Cardiac fibroblast (primary cell): ENCODE results near the gene HMGXB4.

ENCODE experiments used
- DNase-seq, 2 donors: peaks; one replicate each; pipeline versions ENCODE4 v3.0.0 to v3.0.0-alpha.2; 2010; ENCODE audit warnings: low read depth in 2 of 2
- H3K4me3 ChIP-seq, 2 donors: replicated peaks in 1 of 2; 1 replicate in 1 of 2; 2 replicates in 1 of 2; pipeline ENCODE4 v1.5.1; 2011; ENCODE audit warnings: low read depth in 2 of 2, low read length in 2 of 2, mild to moderate bottlenecking in 2 of 2, moderate library complexity in 1 of 2
- TF ChIP-seq, protein P1 (sequence below): IDR thresholded peaks from one replicate; pipeline ENCODE4 v1.5.1; 2011; ENCODE audit warnings: low read depth, mild to moderate bottlenecking, low read length, inconsistent platforms

HMGXB4 gene

DNA sequence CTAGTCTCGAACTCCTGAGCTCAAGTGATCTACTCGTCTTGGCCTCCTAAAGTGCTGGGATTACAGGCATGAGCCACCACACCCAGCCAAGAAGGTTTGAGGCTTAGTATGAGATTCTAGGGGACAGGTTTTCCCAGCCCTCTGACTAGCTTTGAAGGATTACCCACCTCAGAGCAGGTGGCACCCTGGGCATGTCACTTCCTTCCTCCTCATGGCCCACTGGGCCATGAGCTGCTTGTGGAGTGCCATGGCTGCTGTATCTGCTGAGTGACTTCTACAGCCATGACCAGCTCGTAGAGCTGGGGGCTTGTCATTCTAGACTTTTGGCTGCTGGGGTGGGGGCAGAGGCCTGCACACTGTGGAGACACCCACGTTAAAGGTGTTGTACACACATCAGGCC is 67.5 kb downstream of the HMGXB4 start:
- TF ChIP-seq, protein P1, sequence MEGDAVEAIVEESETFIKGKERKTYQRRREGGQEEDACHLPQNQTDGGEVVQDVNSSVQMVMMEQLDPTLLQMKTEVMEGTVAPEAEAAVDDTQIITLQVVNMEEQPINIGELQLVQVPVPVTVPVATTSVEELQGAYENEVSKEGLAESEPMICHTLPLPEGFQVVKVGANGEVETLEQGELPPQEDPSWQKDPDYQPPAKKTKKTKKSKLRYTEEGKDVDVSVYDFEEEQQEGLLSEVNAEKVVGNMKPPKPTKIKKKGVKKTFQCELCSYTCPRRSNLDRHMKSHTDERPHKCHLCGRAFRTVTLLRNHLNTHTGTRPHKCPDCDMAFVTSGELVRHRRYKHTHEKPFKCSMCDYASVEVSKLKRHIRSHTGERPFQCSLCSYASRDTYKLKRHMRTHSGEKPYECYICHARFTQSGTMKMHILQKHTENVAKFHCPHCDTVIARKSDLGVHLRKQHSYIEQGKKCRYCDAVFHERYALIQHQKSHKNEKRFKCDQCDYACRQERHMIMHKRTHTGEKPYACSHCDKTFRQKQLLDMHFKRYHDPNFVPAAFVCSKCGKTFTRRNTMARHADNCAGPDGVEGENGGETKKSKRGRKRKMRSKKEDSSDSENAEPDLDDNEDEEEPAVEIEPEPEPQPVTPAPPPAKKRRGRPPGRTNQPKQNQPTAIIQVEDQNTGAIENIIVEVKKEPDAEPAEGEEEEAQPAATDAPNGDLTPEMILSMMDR = no peak
- no peak overlapping the region for H3K4me3 ChIP-seq
- no peak for DNase-seq

DNA sequence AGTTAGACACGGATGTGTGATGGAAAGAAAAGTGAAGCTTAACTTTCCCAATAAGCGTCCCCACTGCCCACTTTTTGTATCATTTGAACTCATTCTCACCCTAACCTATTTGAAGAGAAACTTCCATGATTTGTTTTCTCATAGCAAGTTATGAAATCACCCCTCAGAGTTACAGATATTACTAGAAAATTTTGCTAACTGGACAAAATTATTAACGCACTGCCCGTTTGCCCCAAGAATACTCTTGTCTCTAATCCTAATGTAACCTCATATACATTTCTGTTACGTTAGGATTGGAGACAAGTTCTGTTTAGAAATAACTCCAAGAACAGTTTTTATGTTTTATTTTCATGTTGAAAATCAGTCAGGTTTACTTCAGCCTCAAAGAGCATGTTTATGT is 67.9 kb downstream of the HMGXB4 start:
- TF ChIP-seq, protein P1 = no peak
- H3K4me3 ChIP-seq = no peak overlapping the region
- no peak for DNase-seq

DNA sequence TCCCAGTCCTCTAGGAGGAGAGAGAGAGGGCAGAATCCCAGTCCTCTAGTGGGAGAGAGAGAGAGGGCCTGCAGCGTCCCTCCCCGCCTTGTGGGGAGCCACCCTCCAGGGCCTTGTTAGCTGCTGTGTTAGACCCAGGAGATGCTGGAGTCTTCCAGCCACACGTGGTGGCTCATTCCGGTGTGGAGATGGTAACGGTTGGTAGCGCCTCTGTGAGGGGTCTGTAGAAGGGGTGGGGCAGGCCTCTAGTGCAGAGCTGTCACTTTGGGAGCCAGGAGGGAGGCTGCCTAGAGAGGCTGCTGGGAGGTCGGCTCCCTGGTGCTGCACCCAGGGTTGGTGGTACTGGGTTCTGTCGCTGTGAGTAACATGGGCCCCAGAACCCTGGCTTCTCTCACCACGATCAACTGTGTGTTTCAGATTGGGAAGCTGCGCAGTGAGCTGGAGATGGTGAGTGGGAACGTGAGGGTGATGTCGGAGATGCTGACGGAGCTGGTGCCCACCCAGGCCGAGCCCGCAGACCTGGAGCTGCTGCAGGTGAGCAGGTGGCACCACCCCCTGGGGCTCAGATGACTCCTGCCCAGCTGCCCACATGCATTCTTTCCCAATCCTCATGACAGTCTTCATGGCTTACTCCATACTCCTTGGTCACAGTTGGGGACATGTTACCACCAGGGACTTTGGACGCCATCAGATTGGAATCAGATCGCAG is 69.7 kb downstream of the HMGXB4 start:
- no peak overlapping the region for H3K4me3 ChIP-seq
- TF ChIP-seq, protein P1 = no peak
- no peak for DNase-seq

DNA sequence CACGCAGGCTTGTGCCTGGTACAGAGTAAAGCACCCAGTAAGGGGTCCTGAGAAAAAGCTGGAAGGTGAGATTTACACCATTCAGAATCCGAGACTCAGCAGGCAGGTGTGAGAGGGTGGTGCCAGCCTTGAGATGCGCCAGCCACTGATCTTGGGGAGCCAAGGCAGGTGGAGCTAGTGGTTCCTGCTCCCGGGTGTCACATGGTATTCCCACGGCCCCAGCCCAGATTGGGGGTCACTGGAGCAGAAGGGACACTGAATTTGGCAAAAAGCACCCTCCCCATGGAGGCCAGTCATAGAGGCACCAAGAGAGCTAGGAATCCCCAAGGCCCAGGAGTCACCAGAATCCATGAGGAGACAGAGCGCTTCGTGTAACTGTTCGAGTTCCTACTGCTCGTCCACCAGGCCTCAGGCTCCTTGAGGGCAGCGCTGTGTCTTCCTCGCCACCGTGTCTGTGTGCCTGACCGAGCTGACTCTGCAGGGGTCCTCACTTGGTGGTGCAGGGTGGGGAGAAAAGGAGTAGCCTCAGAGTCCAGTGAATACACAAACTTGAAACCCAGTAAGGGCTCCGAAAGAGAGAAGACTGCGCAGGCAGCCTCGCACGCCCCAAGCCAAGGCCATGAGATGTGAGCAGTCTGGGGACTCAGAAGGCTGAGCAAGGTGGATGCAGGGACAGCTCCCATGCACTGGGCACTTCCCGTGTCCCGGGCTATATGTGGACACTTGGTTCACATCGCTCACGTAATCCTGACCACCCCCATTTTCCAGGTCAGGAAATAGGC is 70.6 kb downstream of the HMGXB4 start:
- DNase-seq = no peak
- no peak overlapping the region for H3K4me3 ChIP-seq
- TF ChIP-seq, protein P1 = no peak

DNA sequence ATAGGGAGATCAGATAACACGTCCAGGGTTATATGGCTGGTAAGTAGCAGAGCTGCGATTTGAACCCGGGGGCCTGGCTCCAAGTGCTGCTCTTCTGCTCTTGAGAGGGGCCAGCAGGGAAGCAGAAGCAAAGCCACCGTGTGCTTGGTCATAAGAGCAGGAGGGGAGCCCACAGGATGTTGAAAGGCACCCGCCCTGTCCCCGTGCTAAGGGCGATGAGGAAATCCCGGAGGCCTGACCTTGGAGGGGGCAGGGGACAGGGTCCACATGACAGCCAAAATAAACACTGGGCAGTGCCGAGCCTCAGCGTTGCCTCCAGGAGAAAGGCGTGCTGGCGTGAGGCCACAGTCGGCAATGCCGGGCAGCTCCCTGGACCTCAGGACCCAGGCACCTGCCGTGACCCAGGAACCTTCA is 71.2 kb downstream of the HMGXB4 start:
- TF ChIP-seq, protein P1 = no peak
- no peak overlapping the region for H3K4me3 ChIP-seq
- DNase-seq = no peak

DNA sequence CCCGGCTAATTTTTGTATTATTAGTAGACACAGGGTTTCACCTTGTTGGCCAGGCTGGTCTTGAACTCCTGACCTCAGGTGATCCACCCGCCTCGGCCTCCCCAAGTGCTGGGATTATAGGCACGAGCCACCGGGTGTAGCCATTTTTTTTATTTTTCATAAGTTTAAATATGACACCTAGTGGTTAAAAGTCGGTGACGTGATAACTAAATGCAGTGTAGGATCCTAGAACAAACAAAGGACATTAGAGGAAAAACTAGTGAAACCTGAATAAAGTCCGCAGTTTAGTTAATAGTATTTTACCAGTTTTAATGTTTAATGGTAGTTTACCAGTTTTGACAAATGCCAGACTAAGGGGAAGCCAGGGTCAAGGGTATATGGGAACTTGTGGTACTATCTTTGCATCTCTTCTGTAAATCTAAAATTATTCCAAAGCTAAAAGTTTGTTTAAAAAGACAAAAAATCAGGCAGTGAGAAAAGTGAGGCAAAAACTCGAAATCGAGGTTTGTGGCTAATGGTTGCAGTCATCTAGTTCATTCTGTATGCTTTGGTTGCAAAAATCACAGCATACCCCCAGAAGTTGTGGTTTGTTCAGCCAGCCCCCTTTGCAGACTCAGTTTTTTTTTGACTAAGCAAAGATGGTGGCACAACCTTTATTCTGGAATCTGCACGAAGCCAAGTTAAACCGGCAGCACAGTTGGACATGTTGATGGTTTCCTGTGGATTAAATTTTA is 72.0 kb downstream of the HMGXB4 start:
- no peak overlapping the region for H3K4me3 ChIP-seq
- TF ChIP-seq, protein P1 = no peak
- no peak for DNase-seq
